Trophoblast cell (in vitro differentiated cells and primary cell): ENCODE results near the gene C6orf58.

Source experiments
- DNase-seq, 2 donors: peaks; one replicate each; pipeline ENCODE4 v3.0.0-alpha.2; 2016
- H2AFZ ChIP-seq: 2 replicates; pipeline ENCODE4 v1.6.1; 2013; ENCODE audit warnings: low read length, moderate library complexity, mild to moderate bottlenecking; ENCODE audit not compliant: insufficient read depth, poor library complexity
- H2AK5ac ChIP-seq: 2 replicates; pipeline ENCODE4 v1.6.1; 2013; ENCODE audit warnings: mild to moderate bottlenecking, low read length
- H2BK120ac ChIP-seq: 2 replicates; pipeline ENCODE4 v1.6.1; 2013; ENCODE audit warnings: low read length, mild to moderate bottlenecking, moderate library complexity; ENCODE audit not compliant: insufficient read depth, poor library complexity
- H2BK12ac ChIP-seq: 2 replicates; pipeline ENCODE4 v1.6.1; 2013; ENCODE audit warnings: mild to moderate bottlenecking, low read length, moderate library complexity
- H2BK5ac ChIP-seq: 2 replicates; pipeline ENCODE4 v1.6.1; 2013; ENCODE audit warnings: low read length, low read depth, moderate library complexity, mild to moderate bottlenecking; ENCODE audit not compliant: poor library complexity
- H3K14ac ChIP-seq: 2 replicates; pipeline ENCODE4 v1.6.1; 2013; ENCODE audit warnings: mild to moderate bottlenecking, low read length
- H3K18ac ChIP-seq: 2 replicates; pipeline ENCODE4 v1.6.1; 2013; ENCODE audit warnings: mild to moderate bottlenecking, low read length
- H3K23ac ChIP-seq: 2 replicates; pipeline ENCODE4 v1.6.1; 2013; ENCODE audit warnings: low read length
- H3K27ac ChIP-seq: 2 replicates; pipeline ENCODE4 v1.5.1; 2013; ENCODE audit warnings: low read depth, mild to moderate bottlenecking, inconsistent platforms, low read length, moderate library complexity
- H3K27me3 ChIP-seq: 2 replicates; pipeline ENCODE4 v1.6.1; 2013; ENCODE audit warnings: inconsistent platforms, mild to moderate bottlenecking, low read length, moderate library complexity; ENCODE audit not compliant: insufficient read depth
- H3K36me3 ChIP-seq, 2 experiments: 1 replicate in 1 of 2; 2 replicates in 1 of 2; pipeline ENCODE4 v1.6.1; 2013; ENCODE audit warnings: low read length in 2 of 2, mild to moderate bottlenecking in 2 of 2, moderate library complexity in 1 of 2; ENCODE audit not compliant: insufficient read depth in 2 of 2, control insufficient read depth in 1 of 2
- H3K4ac ChIP-seq: 2 replicates; pipeline ENCODE4 v1.6.1; 2013; ENCODE audit warnings: low read depth, mild to moderate bottlenecking, low read length, moderate library complexity
- H3K4me1 ChIP-seq, 2 experiments: 1 replicate in 1 of 2; 2 replicates in 1 of 2; pipeline ENCODE4 v1.6.1; 2013; ENCODE audit warnings: low read length in 2 of 2, mild to moderate bottlenecking in 2 of 2, moderate library complexity in 1 of 2; ENCODE audit not compliant: insufficient read depth in 2 of 2, control insufficient read depth in 1 of 2
- H3K4me2 ChIP-seq: 2 replicates; pipeline ENCODE4 v1.6.1; 2013; ENCODE audit warnings: inconsistent platforms, mild to moderate bottlenecking, low read length, moderate library complexity
- H3K4me3 ChIP-seq: 2 replicates; pipeline ENCODE4 v1.5.1; 2013; ENCODE audit warnings: mild to moderate bottlenecking, low read depth, low read length, inconsistent platforms
- H3K79me1 ChIP-seq: one replicate; pipeline ENCODE4 v1.6.1; 2013; ENCODE audit warnings: low read length
- H3K79me2 ChIP-seq: 2 replicates; pipeline ENCODE4 v1.6.1; 2013; ENCODE audit warnings: low read length, mild to moderate bottlenecking; ENCODE audit not compliant: control insufficient read depth, insufficient read depth, poor library complexity
- H3K9ac ChIP-seq: 2 replicates; pipeline ENCODE4 v1.6.1; 2013; ENCODE audit warnings: mild to moderate bottlenecking, low read length
- H3K9me3 ChIP-seq: 2 replicates; pipeline ENCODE4 v1.6.1; 2013; ENCODE audit warnings: low read depth, mild to moderate bottlenecking, control low read depth, inconsistent platforms, low read length; ENCODE audit not compliant: insufficient read depth
- H4K12ac ChIP-seq: 2 replicates; pipeline ENCODE4 v1.6.1; 2013; ENCODE audit warnings: low read depth, mild to moderate bottlenecking, low read length, moderate library complexity
- H4K8ac ChIP-seq: 2 replicates; pipeline ENCODE4 v1.6.1; 2013; ENCODE audit warnings: low read depth, mild to moderate bottlenecking, low read length, moderate library complexity
- H4K91ac ChIP-seq: one replicate; pipeline ENCODE4 v1.6.1; 2013; ENCODE audit warnings: low read depth, mild to moderate bottlenecking, low read length, moderate library complexity
- WGBS: extraction: QIAGEN DNeasy Blood & Tissue Kit; methylation state at CpG from one replicate; pipeline ENCODE4 v1.1.7; 2013; ENCODE audit warnings: missing lambda C conversion rate; ENCODE audit not compliant: insufficient read length, insufficient coverage; ENCODE audit errors: extremely low coverage; 5-methylcytosine and 5-hydroxymethylcytosine counted together

The C6orf58 gene

GRCh38 chr6:127539272-127539671 lies 37.7 kb upstream of the C6orf58 start:
- Histone ChIP-seq H3K23ac (no peak overlapping the region), H3K4me1 (no peaks in the 10 kb centered on the region), H3K36me3 (no peaks in the 10 kb centered on the region), H3K18ac (no peak overlapping the region), H3K79me1 (no peaks in the 10 kb centered on the region), H2BK120ac (no peak overlapping the region), H2AFZ (no peak overlapping the region), H2AK5ac (no peak overlapping the region), H3K9ac (no peak overlapping the region), H3K79me2 (no peaks in the 10 kb centered on the region), H3K27me3 (no peaks in the 10 kb centered on the region), H4K91ac (no peak overlapping the region), H4K12ac (no peak overlapping the region), H3K14ac (no peak overlapping the region), H4K8ac (no peak overlapping the region), H2BK12ac (no peak overlapping the region), H3K9me3 (no peaks in the 10 kb centered on the region), H3K4ac (no peak overlapping the region), H3K4me3 (no peak overlapping the region), H3K4me2 (no peak overlapping the region), H2BK5ac (no peak overlapping the region), H3K27ac (no peak overlapping the region)
- no CpG with 5 or more reads among the region's 2 CpGs for WGBS
- DNase-seq: peak in 1 of 2 donors; percentile 34

- no peak overlapping the region for H4K8ac ChIP-seq
Observed at GRCh38 chr6:127547215-127547614, 29.8 kb upstream of the C6orf58 start.

GRCh38 chr6:127547904-127548649 lies 28.9 kb upstream of the C6orf58 start:
- no peak overlapping the region for H2BK12ac ChIP-seq
- no peaks in the 10 kb centered on the region for H3K27me3 ChIP-seq
- no peak overlapping the region for H2BK120ac ChIP-seq
- no peak overlapping the region for H3K4ac ChIP-seq
- H3K4me1 ChIP-seq: no peaks in the 10 kb centered on the region
- H3K14ac ChIP-seq: no peak overlapping the region
- WGBS: no CpG with 5 or more reads among the region's 2 CpGs
- H3K4me3 ChIP-seq: no peak overlapping the region
- H3K9me3 ChIP-seq: no peaks in the 10 kb centered on the region
- no peaks in the 10 kb centered on the region for H3K79me2 ChIP-seq
- H3K9ac ChIP-seq: no peak overlapping the region
- no peak for DNase-seq
- no peak overlapping the region for H3K4me2 ChIP-seq
- no peak overlapping the region for H2AFZ ChIP-seq
- no peaks in the 10 kb centered on the region for H3K79me1 ChIP-seq
- no peaks in the 10 kb centered on the region for H3K36me3 ChIP-seq
- no peak overlapping the region for H3K27ac ChIP-seq
- no peak overlapping the region for H4K12ac ChIP-seq
- H4K91ac ChIP-seq: no peak overlapping the region
- H3K23ac ChIP-seq: no peak overlapping the region
- H2AK5ac ChIP-seq: no peak overlapping the region
- H3K18ac ChIP-seq: no peak overlapping the region
- no peak overlapping the region for H4K8ac ChIP-seq
- H2BK5ac ChIP-seq: no peak overlapping the region

More at GRCh38 chr6:127547215-127547614, 29.8 kb upstream of the C6orf58 start:
- H3K36me3 ChIP-seq: no peaks in the 10 kb centered on the region
- DNase-seq: peak in 1 of 2 donors; percentile 10
- no peak overlapping the region for H4K91ac ChIP-seq
- no peak overlapping the region for H3K4me3 ChIP-seq
- H3K27ac ChIP-seq: no peak overlapping the region
- no peak overlapping the region for H2BK5ac ChIP-seq
- no peak overlapping the region for H2BK12ac ChIP-seq
- H2AK5ac ChIP-seq: no peak overlapping the region
- no peaks in the 10 kb centered on the region for H3K27me3 ChIP-seq
- H2AFZ ChIP-seq: no peak overlapping the region
- H3K79me2 ChIP-seq: no peaks in the 10 kb centered on the region
- H3K4me1 ChIP-seq: no peaks in the 10 kb centered on the region
- no peak overlapping the region for H3K23ac ChIP-seq
- no peak overlapping the region for H3K9ac ChIP-seq
- no peaks in the 10 kb centered on the region for H3K9me3 ChIP-seq
- no peak overlapping the region for H3K18ac ChIP-seq
- no peak overlapping the region for H4K12ac ChIP-seq
- WGBS: no CpG with 5 or more reads among the region's 1 CpG
- no peak overlapping the region for H3K4me2 ChIP-seq
- no peak overlapping the region for H3K4ac ChIP-seq
- H3K79me1 ChIP-seq: no peaks in the 10 kb centered on the region
- no peak overlapping the region for H3K14ac ChIP-seq
- H2BK120ac ChIP-seq: no peak overlapping the region

GRCh38 chr6:127550403-127550802 lies 26.6 kb upstream of the C6orf58 start:
- Histone ChIP-seq H3K27ac (no peak overlapping the region), H2BK120ac (no peak overlapping the region), H2AK5ac (no peak overlapping the region), H3K18ac (no peak overlapping the region), H3K4me1 (no peaks in the 10 kb centered on the region), H3K14ac (no peak overlapping the region), H3K4ac (no peak overlapping the region), H4K12ac (no peak overlapping the region), H3K9me3 (no peaks in the 10 kb centered on the region), H3K4me3 (no peak overlapping the region), H2BK12ac (no peak overlapping the region), H3K9ac (no peak overlapping the region), H2BK5ac (no peak overlapping the region), H3K79me2 (no peaks in the 10 kb centered on the region), H3K23ac (no peak overlapping the region), H3K36me3 (no peaks in the 10 kb centered on the region), H2AFZ (no peak overlapping the region), H3K27me3 (no peaks in the 10 kb centered on the region), H3K79me1 (no peaks in the 10 kb centered on the region), H3K4me2 (no peak overlapping the region), H4K8ac (no peak overlapping the region), H4K91ac (no peak overlapping the region)
- DNase-seq: no peak
